Measurements from ENCODE around the gene LYRM4. TPM values are rescaled to one million over a fixed set of nuclear protein-coding genes. Genes with fewer than 3 reads are reported as not detected.

The LYRM4 gene
- total RNA-seq, 1 donor from 2014 or later, result 34.4 TPM

- Mint-ChIP-seq H3K4me1 (ENCODE audit: low read depth) (peaks cover 3% of the 10 kb centered on the region), H3K36me3 (ENCODE audit: insufficient read depth) (no peaks in the 10 kb centered on the region), H3K9me3 (ENCODE audit: low read depth) (no peaks in the 10 kb centered on the region), H3K27ac (no peak overlapping the region), H3K4me3 (ENCODE audit: low read depth) (no peak overlapping the region), H3K27me3 (no peaks in the 10 kb centered on the region)
- TF ChIP-seq, protein P1, sequence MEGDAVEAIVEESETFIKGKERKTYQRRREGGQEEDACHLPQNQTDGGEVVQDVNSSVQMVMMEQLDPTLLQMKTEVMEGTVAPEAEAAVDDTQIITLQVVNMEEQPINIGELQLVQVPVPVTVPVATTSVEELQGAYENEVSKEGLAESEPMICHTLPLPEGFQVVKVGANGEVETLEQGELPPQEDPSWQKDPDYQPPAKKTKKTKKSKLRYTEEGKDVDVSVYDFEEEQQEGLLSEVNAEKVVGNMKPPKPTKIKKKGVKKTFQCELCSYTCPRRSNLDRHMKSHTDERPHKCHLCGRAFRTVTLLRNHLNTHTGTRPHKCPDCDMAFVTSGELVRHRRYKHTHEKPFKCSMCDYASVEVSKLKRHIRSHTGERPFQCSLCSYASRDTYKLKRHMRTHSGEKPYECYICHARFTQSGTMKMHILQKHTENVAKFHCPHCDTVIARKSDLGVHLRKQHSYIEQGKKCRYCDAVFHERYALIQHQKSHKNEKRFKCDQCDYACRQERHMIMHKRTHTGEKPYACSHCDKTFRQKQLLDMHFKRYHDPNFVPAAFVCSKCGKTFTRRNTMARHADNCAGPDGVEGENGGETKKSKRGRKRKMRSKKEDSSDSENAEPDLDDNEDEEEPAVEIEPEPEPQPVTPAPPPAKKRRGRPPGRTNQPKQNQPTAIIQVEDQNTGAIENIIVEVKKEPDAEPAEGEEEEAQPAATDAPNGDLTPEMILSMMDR (IDR thresholded peaks at IDR 0.05; ENCODE audit: unreplicated experiment), result no peak
- DNase-seq (ENCODE audit: low spot score, unreplicated experiment), result no peak
Observed at GRCh38 chr6:5142131-5142530, 118.6 kb downstream of the LYRM4 start.

- no peak for DNase-seq (ENCODE audit: low spot score, unreplicated experiment)
- TF ChIP-seq, protein P1 (IDR thresholded peaks at IDR 0.05; ENCODE audit: unreplicated experiment), result no peak
- Mint-ChIP-seq H3K36me3 (ENCODE audit: insufficient read depth) (no peaks in the 10 kb centered on the region), H3K4me1 (ENCODE audit: low read depth) (peaks cover 3% of the 10 kb centered on the region), H3K27me3 (no peaks in the 10 kb centered on the region), H3K9me3 (ENCODE audit: low read depth) (no peaks in the 10 kb centered on the region), H3K4me3 (ENCODE audit: low read depth) (no peak overlapping the region), H3K27ac (no peak overlapping the region)
Observed at GRCh38 chr6:5141046-5141445, 119.7 kb downstream of the LYRM4 start.

GRCh38 chr6:5139828-5140771 is 120.7 kb downstream of the LYRM4 start:
- peaks cover 3% of the 10 kb centered on the region for H3K4me1 Mint-ChIP-seq (ENCODE audit: low read depth)
- peaks cover 3% of the 10 kb centered on the region for H3K9me3 Mint-ChIP-seq (ENCODE audit: low read depth)
- H3K27ac Mint-ChIP-seq, result no peak overlapping the region
- peaks cover 3% of the 10 kb centered on the region for H3K36me3 Mint-ChIP-seq (ENCODE audit: insufficient read depth)
- DNase-seq (ENCODE audit: low spot score, unreplicated experiment), result no peak
- H3K27me3 Mint-ChIP-seq, result no peaks in the 10 kb centered on the region
- TF ChIP-seq, protein P1 (IDR thresholded peaks at IDR 0.05; ENCODE audit: unreplicated experiment), result no peak
- H3K4me3 Mint-ChIP-seq (ENCODE audit: low read depth), result no peak overlapping the region

- no peak overlapping the region for H3K27ac Mint-ChIP-seq
Observed at GRCh38 chr6:5138995-5139827, 121.5 kb downstream of the LYRM4 start.

More at GRCh38 chr6:5138995-5139827, 121.5 kb downstream of the LYRM4 start:
- H3K4me3 Mint-ChIP-seq (ENCODE audit: low read depth), result no peak overlapping the region
- no peaks in the 10 kb centered on the region for H3K27me3 Mint-ChIP-seq
- TF ChIP-seq, protein P1 (IDR thresholded peaks at IDR 0.05; ENCODE audit: unreplicated experiment), result no peak
- H3K4me1 Mint-ChIP-seq (ENCODE audit: low read depth), result peaks cover 3% of the 10 kb centered on the region
- DNase-seq (ENCODE audit: low spot score, unreplicated experiment), result no peak
- H3K9me3 Mint-ChIP-seq (ENCODE audit: low read depth), result peaks cover 3% of the 10 kb centered on the region
- peaks cover 3% of the 10 kb centered on the region for H3K36me3 Mint-ChIP-seq (ENCODE audit: insufficient read depth)
